Sigmoid colon (tissue), 7 donors: Measurements from ENCODE around the gene SPRED3. TPM values are rescaled to one million over a fixed set of nuclear protein-coding genes. Genes with fewer than 3 reads are reported as not detected.

Source experiments
- DNase-seq: peaks from one replicate; pipeline ENCODE4 v3.0.0-alpha.2; 2019
- H3K27ac ChIP-seq, 4 donors: fragments of 200-600 bp; sonication (generic); one replicate each; pipeline ENCODE4 v1.5.1; 2016 to 2019; ENCODE audit warnings: mild to moderate bottlenecking in 1 of 4
- H3K27me3 ChIP-seq, 3 donors: fragments of 200-600 bp; sonication (generic); one replicate each; pipeline ENCODE4 v1.5.1; 2019; ENCODE audit warnings: mild to moderate bottlenecking in 1 of 3
- H3K36me3 ChIP-seq, 4 donors: fragments of 200-600 bp; sonication (generic); one replicate each; pipeline ENCODE4 v1.5.1; 2016 to 2019
- H3K4me1 ChIP-seq, 4 donors: fragments of 200-600 bp; sonication (generic); one replicate each; pipeline ENCODE4 v1.5.1; 2017 to 2019
- H3K4me3 ChIP-seq, 4 donors: fragments of 200-600 bp; sonication (generic); one replicate each; pipeline ENCODE4 v1.5.1; 2017 to 2019; ENCODE audit warnings: mild to moderate bottlenecking in 2 of 4, moderate library complexity in 1 of 4
- H3K9me3 ChIP-seq, 4 donors: fragments of 200-600 bp in 3 of 4; sonication (generic) in 3 of 4; one replicate each; pipeline versions ENCODE4 v1.5.1 to v1.6.1; 2013 to 2019
- CTCF ChIP-seq, 4 experiments: fragments of 450-650 bp in 3 of 4; fragments of 200-600 bp in 1 of 4; IDR thresholded peaks; one replicate each; pipeline ENCODE4 v1.5.1; 2016 to 2019; ENCODE audit warnings: antibody characterized with exemption in 4 of 4, mild to moderate bottlenecking in 3 of 4, moderate library complexity in 2 of 4
- EP300 ChIP-seq, 4 donors: sonication (generic); formaldehyde crosslinking; IDR thresholded peaks; one replicate each; pipeline ENCODE4 v1.6.1; 2017; ENCODE audit warnings: antibody characterized with exemption in 4 of 4
- POLR2A ChIP-seq, 2 donors: fragments of 450-650 bp; IDR thresholded peaks; one replicate each; pipeline ENCODE4 v1.6.1; 2016; ENCODE audit warnings: antibody characterized with exemption in 2 of 2, mild to moderate bottlenecking in 2 of 2, moderate library complexity in 2 of 2
- POLR2AphosphoS5 ChIP-seq, 4 donors: sonication (generic); formaldehyde crosslinking; IDR thresholded peaks; one replicate each; pipeline ENCODE4 v1.6.1; 2017; ENCODE audit warnings: antibody characterized with exemption in 4 of 4
- WGBS, 2 donors: extraction: QIAGEN DNeasy Blood & Tissue Kit; methylation state at CpG; one replicate each; pipeline ENCODE4 v1.1.7; 2013; 5-methylcytosine and 5-hydroxymethylcytosine counted together
- intact Hi-C: fragments of 100-400 bp; cut with DNase I; formaldehyde crosslinking; loops from one replicate; pipeline ENCODE4 v1.15.1; 2023
- polyA plus RNA-seq, 3 donors: library from polyadenylated mRNA; stranded (reverse); fragments of 200-250 nt; gene quantifications; one replicate each; pipeline ENCODE4 v1.2.3, GENCODE V29; 2013
- total RNA-seq, 4 donors: library from RNA; depleted of rRNA; stranded (reverse); fragments of >200 nt; gene quantifications; one replicate each; pipeline ENCODE4 v1.1.0, GENCODE V29; 2016
- donor health status: healthy with polysubstance abuse.
- donor health status: Bipolar disorder and iron deficiency.
- donor health status: healthy.

SPRED3 gene
- total and polyA plus RNA-seq, 7 donors, result under 0.01 to 1.5 (median 0.36) TPM; not detected in 2

- Histone ChIP-seq H3K4me3 (no peak overlapping the region), H3K9me3 (no peaks in the 10 kb centered on the region), H3K4me1 (no peaks in the 10 kb centered on the region), H3K27ac (no peak overlapping the region), H3K36me3 (no peaks in the 10 kb centered on the region), H3K27me3 (peaks cover 0 to 21% (median 14%) of the 10 kb centered on the region in 3 donors)
- DNase-seq, result no peak
- intact Hi-C loops, result no loop called here
- TF ChIP-seq POLR2AphosphoS5 (IDR thresholded peaks at IDR 0.05) (no peak), EP300 (IDR thresholded peaks at IDR 0.05) (no peak), POLR2A (IDR thresholded peaks at IDR 0.05) (no peak), CTCF (IDR thresholded peaks at IDR 0.05) (no peak)
- 83 to 91% methylated on average over 7 of the region's 7 CpGs for WGBS, 2 donors
Observed at GRCh38 chr19:38444026-38444425, 55.5 kb downstream of the SPRED3 start.

- H3K9me3 ChIP-seq, result no peaks in the 10 kb centered on the region
- no peak overlapping the region for H3K4me3 ChIP-seq
- H3K27ac ChIP-seq, result no peak overlapping the region
- H3K36me3 ChIP-seq, result no peaks in the 10 kb centered on the region
- H3K4me1 ChIP-seq, result no peaks in the 10 kb centered on the region
- DNase-seq, result no peak
- TF ChIP-seq POLR2A (IDR thresholded peaks at IDR 0.05), result no peak
- no peak for TF ChIP-seq CTCF (IDR thresholded peaks at IDR 0.05)
- no peak for TF ChIP-seq EP300 (IDR thresholded peaks at IDR 0.05)
- no peak for TF ChIP-seq POLR2AphosphoS5 (IDR thresholded peaks at IDR 0.05)
- 94% methylated on average over 7 of the region's 7 CpGs for WGBS, 2 donors
- H3K27me3 ChIP-seq, result peaks cover 0 to 21% (median 6%) of the 10 kb centered on the region in 3 donors
- intact Hi-C loops, result no loop called here
Observed at GRCh38 chr19:38445362-38445761, 56.9 kb downstream of the SPRED3 start.

- TF ChIP-seq EP300 (IDR thresholded peaks at IDR 0.05), result no peak
- TF ChIP-seq CTCF (IDR thresholded peaks at IDR 0.05), result no peak
- TF ChIP-seq POLR2A (IDR thresholded peaks at IDR 0.05), result no peak
- TF ChIP-seq POLR2AphosphoS5 (IDR thresholded peaks at IDR 0.05), result no peak
- DNase-seq, result no peak
- Histone ChIP-seq H3K27me3 (no peaks in the 10 kb centered on the region), H3K4me1 (no peaks in the 10 kb centered on the region), H3K4me3 (no peak overlapping the region), H3K9me3 (no peaks in the 10 kb centered on the region), H3K27ac (no peak overlapping the region), H3K36me3 (no peaks in the 10 kb centered on the region)
- intact Hi-C loops, result no loop called here
- 87 to 95% methylated on average over 9 of the region's 9 CpGs for WGBS, 2 donors
Observed at GRCh38 chr19:38448225-38448624, 59.7 kb downstream of the SPRED3 start.

Other genes starting within 250 kb of the SPRED3 start
- not detected for gene DPF1, start 164.5 kb upstream of the SPRED3 start, total RNA-seq
- 1 to 10 TPM in 1 of 3 donors, under 1 TPM in 1, not detected in 1; 0.12 to 1.4 TPM for gene DPF1, start 164.5 kb upstream of the SPRED3 start, polyA plus RNA-seq
- 100 to 1,000 TPM; 441 to 736 (median 473) TPM for gene PPP1R14A, start 132.3 kb upstream of the SPRED3 start, total RNA-seq
- 10 to 100 TPM; 24.6 to 93.9 (median 29.9) TPM for gene PPP1R14A, start 132.3 kb upstream of the SPRED3 start, polyA plus RNA-seq
- 10 to 100 TPM; 14.3 to 20.7 (median 16.6) TPM for gene SPINT2, start 124.1 kb upstream of the SPRED3 start, total RNA-seq
- 100 to 1,000 TPM; 170 to 616 (median 178) TPM for gene SPINT2, start 124.1 kb upstream of the SPRED3 start, polyA plus RNA-seq
- 10 to 100 TPM in 1 of 4 donors, 1 to 10 TPM in 1, not detected in 2; 5.8 to 18.2 TPM for gene C19orf33, start 84.4 kb upstream of the SPRED3 start, total RNA-seq
- 1,000 to 10,000 TPM in 2 of 3 donors, 100 to 1,000 TPM in 1; 704 to 2,364 (median 1,405) TPM for gene C19orf33, start 84.4 kb upstream of the SPRED3 start, polyA plus RNA-seq
- 10 to 100 TPM; 12.5 to 22.5 (median 15.8) TPM for gene YIF1B, start 72.8 kb upstream of the SPRED3 start, total RNA-seq
- gene YIF1B, start 72.8 kb upstream of the SPRED3 start, polyA plus RNA-seq, result 10 to 100 TPM; 13.8 to 77.5 (median 14.3) TPM
- 10 to 100 TPM in 3 of 4 donors, 1 to 10 TPM in 1; 6.6 to 24.6 (median 14.2) TPM for gene KCNK6, start 68.9 kb upstream of the SPRED3 start, total RNA-seq
- 10 to 100 TPM in 1 of 3 donors, 1 to 10 TPM in 2; 5.4 to 20.6 (median 6.0) TPM for gene KCNK6, start 68.9 kb upstream of the SPRED3 start, polyA plus RNA-seq
- gene CATSPERG, start 52.9 kb upstream of the SPRED3 start, total RNA-seq, result 1 to 10 TPM; 2.3 to 5.5 (median 4.4) TPM
- 1 to 10 TPM in 1 of 3 donors, under 1 TPM in 1, not detected in 1; 0.69 to 7.7 TPM for gene CATSPERG, start 52.9 kb upstream of the SPRED3 start, polyA plus RNA-seq
- gene PSMD8, start 14.1 kb upstream of the SPRED3 start, total RNA-seq, result 100 to 1,000 TPM; 129 to 271 (median 158) TPM
- gene PSMD8, start 14.1 kb upstream of the SPRED3 start, polyA plus RNA-seq, result 100 to 1,000 TPM; 125 to 158 (median 147) TPM
- not detected for gene GGN, start 663 bp upstream of the SPRED3 start, total RNA-seq
- gene GGN, start 663 bp upstream of the SPRED3 start, polyA plus RNA-seq, result under 1 TPM in 1 of 3 donors, not detected in 2; 0.28 TPM
- gene FAM98C, start 14.4 kb downstream of the SPRED3 start, total RNA-seq, result 10 to 100 TPM; 17.2 to 27.2 (median 18.6) TPM
- 10 to 100 TPM; 26.1 to 30.0 (median 27.0) TPM for gene FAM98C, start 14.4 kb downstream of the SPRED3 start, polyA plus RNA-seq
- 1 to 10 TPM; 2.5 to 3.6 (median 3.2) TPM for gene RASGRP4, start 37.5 kb downstream of the SPRED3 start, total RNA-seq
- gene RASGRP4, start 37.5 kb downstream of the SPRED3 start, polyA plus RNA-seq, result 1 to 10 TPM in 1 of 3 donors, under 1 TPM in 2; 0.69 to 3.6 (median 0.90) TPM
- gene RYR1, start 45.0 kb downstream of the SPRED3 start, total RNA-seq, result 1 to 10 TPM in 3 of 4 donors, under 1 TPM in 1; 0.71 to 4.1 (median 2.0) TPM
- gene RYR1, start 45.0 kb downstream of the SPRED3 start, polyA plus RNA-seq, result under 1 TPM; under 0.01 to 0.85 (median under 0.01) TPM
- 1 to 10 TPM; 1.2 to 8.9 (median 1.3) TPM for gene MAP4K1, start 229.3 kb downstream of the SPRED3 start, total RNA-seq
- gene MAP4K1, start 229.3 kb downstream of the SPRED3 start, polyA plus RNA-seq, result 10 to 100 TPM in 1 of 3 donors, 1 to 10 TPM in 2; 1.6 to 29.7 (median 4.8) TPM
- gene EIF3K, start 230.5 kb downstream of the SPRED3 start, total RNA-seq, result 100 to 1,000 TPM; 469 to 803 (median 546) TPM
- 100 to 1,000 TPM; 498 to 637 (median 574) TPM for gene EIF3K, start 230.5 kb downstream of the SPRED3 start, polyA plus RNA-seq